Panc1 (cell line): Measurements from ENCODE around the gene TMEM30B. TPM values are rescaled to one million over a fixed set of nuclear protein-coding genes. Genes with fewer than 3 reads are reported as not detected.

ENCODE experiments used
- ATAC-seq: fragments of 200-7000 bp; cut with Tn5 transposase; 2 replicates; pipeline ENCODE4 v1.9.1; 2020; ENCODE audit warnings: mild to moderate bottlenecking, moderate library complexity
- BruUV-seq: library from RNA; stranded (reverse); fragments of 400-500 nt; replicated peaks from 2 replicates; lab custom pipeline; 2021; lab: Mats Ljungman, UMichigan
- CTCF ChIA-PET: fragments of 300-600 bp; sonication (Branson Sonifier 250); formaldehyde crosslinking; loops from one replicate; lab custom pipeline; 2022; ENCODE audit warnings: antibody characterized with exemption; lab: Charles Lee
- POLR2A ChIA-PET: fragments of 300-600 bp; sonication (Branson Sonifier 250); formaldehyde crosslinking; loops from one replicate; lab custom pipeline; 2022; ENCODE audit warnings: antibody characterized with exemption; lab: Charles Lee
- DNase-seq: peaks from one replicate; pipeline ENCODE4 v3.0.0-alpha.2; 2010; ENCODE audit warnings: low read depth, low spot score
- H3K27ac ChIP-seq: 2 replicates; pipeline ENCODE4 v1.5.1; 2011; ENCODE audit warnings: mild to moderate bottlenecking, low read length, inconsistent platforms
- H3K27me3 ChIP-seq: fragments of 200-500 bp; sonication (Bioruptor generic); 2 replicates; pipeline ENCODE4 v1.6.0; 2014; ENCODE audit warnings: low read length, inconsistent platforms; ENCODE audit not compliant: control insufficient read depth, insufficient read depth
- H3K36me3 ChIP-seq: fragments of 200-500 bp; sonication (Bioruptor generic); 2 replicates; pipeline ENCODE4 v1.5.1; 2014; ENCODE audit warnings: inconsistent platforms, mild to moderate bottlenecking, low read length, moderate library complexity; ENCODE audit not compliant: control insufficient read depth, insufficient read depth
- H3K4me1 ChIP-seq: 2 replicates; pipeline ENCODE4 v1.5.1; 2011; ENCODE audit warnings: inconsistent platforms, mild to moderate bottlenecking, low read length, moderate library complexity; ENCODE audit not compliant: control insufficient read depth, insufficient read depth
- H3K4me3 ChIP-seq, 2 experiments: 2 replicates each; pipeline ENCODE4 v1.5.1; 2011 to 2012; ENCODE audit warnings: low read depth in 2 of 2, low read length in 2 of 2, mild to moderate bottlenecking in 2 of 2, inconsistent platforms in 1 of 2, moderate library complexity in 1 of 2
- H3K9me3 ChIP-seq: fragments of 200-500 bp; sonication (Bioruptor generic); 2 replicates; pipeline ENCODE4 v1.5.1; 2014; ENCODE audit warnings: low read depth, mild to moderate bottlenecking, inconsistent platforms, low read length, moderate library complexity; ENCODE audit not compliant: control insufficient read depth, insufficient read depth
- CTCF ChIP-seq: fragments of 450-650 bp; IDR thresholded peaks from 2 replicates; pipeline ENCODE4 v1.5.1; 2017; ENCODE audit warnings: mild to moderate bottlenecking
- POLR2AphosphoS5 ChIP-seq: IDR thresholded peaks from 2 replicates; pipeline ENCODE4 v1.6.1; 2012; ENCODE audit warnings: mild to moderate bottlenecking, low read depth, low read length, moderate library complexity
- REST ChIP-seq, 2 experiments: IDR thresholded peaks; 2 replicates each; pipeline ENCODE4 v1.6.1; 2011 to 2012; ENCODE audit warnings: low read depth in 2 of 2, control low read depth in 1 of 2, low read length in 1 of 2, mild to moderate bottlenecking in 1 of 2, moderate library complexity in 1 of 2; ENCODE audit not compliant: insufficient read depth in 1 of 2
- SIN3A ChIP-seq: IDR thresholded peaks from 2 replicates; pipeline ENCODE4 v1.6.1; 2012; ENCODE audit warnings: low read depth, mild to moderate bottlenecking, low read length, moderate library complexity, borderline replicate concordance; ENCODE audit not compliant: insufficient read depth
- TCF7L2 ChIP-seq: IDR thresholded peaks from 2 replicates; pipeline ENCODE4 v1.6.1; 2011; ENCODE audit warnings: mild to moderate bottlenecking, low read depth, low read length, inconsistent platforms
- in situ Hi-C: cut with HindIII; loops from 2 replicates; pipeline ENCODE4 v1.10.0; 2016; ENCODE audit warnings: low sequenced_read_pairs, low pct_unique_long_range_greater_than_20kb
- intact Hi-C: fragments of 100-400 bp; cut with micrococcal nuclease; formaldehyde crosslinking; loops from one replicate; pipeline ENCODE4 v1.10.0; 2022; ENCODE audit not compliant: unreplicated experiment
- total RNA-seq: library from RNA; stranded (reverse); gene quantifications from one replicate; pipeline ENCODE4 v1.2.1, GENCODE V29; 2021; ENCODE audit not compliant: unreplicated experiment

The TMEM30B gene
- total RNA-seq, 1 experiment from 2014 or later: 0.10 TPM

GRCh38 chr14:61255968-61256367, 25.2 kb downstream of the TMEM30B start:
- BruUV-seq: no TSS peak
- Histone ChIP-seq H3K4me3 (no peak overlapping the region), H3K36me3 (no peaks in the 10 kb centered on the region), H3K9me3 (no peaks in the 10 kb centered on the region), H3K27ac (no peak overlapping the region), H3K27me3 (no peaks in the 10 kb centered on the region), H3K4me1 (no peaks in the 10 kb centered on the region)
- intact Hi-C loops: loop anchor here (10.0 kb wide), 1 partner anchor 231 kb away; no protein-coding TSS in a partner anchor
- TF ChIP-seq CTCF (no peak), POLR2AphosphoS5 (no peak), SIN3A (no peak), TCF7L2 (no peak), REST (IDR thresholded peaks at IDR 0.05; ENCODE audit: insufficient read depth in 1 of 2, low read depth in 2 of 2, low read length in 1 of 2) (no peak)
- DNase-seq (no peak), ATAC-seq (no peak)
- CTCF ChIA-PET: no interaction called here
- POLR2A ChIA-PET: no interaction called here
- in situ Hi-C loops: no loop called here

GRCh38 chr14:61254808-61255526, 26.2 kb downstream of the TMEM30B start:
- no peaks in the 10 kb centered on the region for H3K9me3 ChIP-seq

More at GRCh38 chr14:61254808-61255526, 26.2 kb downstream of the TMEM30B start:
- H3K4me3 ChIP-seq: no peak overlapping the region
- TF ChIP-seq TCF7L2 (no peak), POLR2AphosphoS5 (no peak)
- DNase-seq: no peak
- intact Hi-C loops (loop anchor here (5.0 to 10.0 kb wide), 2 partner anchors 230 to 628 kb away; no protein-coding TSS in a partner anchor), in situ Hi-C loops (no loop called here)
- no peaks in the 10 kb centered on the region for H3K36me3 ChIP-seq
- H3K4me1 ChIP-seq: no peaks in the 10 kb centered on the region
- BruUV-seq: no TSS peak
- no peaks in the 10 kb centered on the region for H3K27me3 ChIP-seq
- ChIA-PET POLR2A (no interaction called here), CTCF (no interaction called here)
- no peak for ATAC-seq
- H3K27ac ChIP-seq: no peak overlapping the region
